IPS-18c (cell line): ENCODE data around the gene PIEZO1.

Experiments used
- H3K4me3 ChIP-seq: 2 replicates; pipeline ENCODE4 v1.7.0; 2013; ENCODE audit warnings: low read depth, mild to moderate bottlenecking, low read length, moderate library complexity; ENCODE audit not compliant: insufficient read depth
- H3K9me3 ChIP-seq: one replicate; pipeline ENCODE4 v1.6.1; 2013; ENCODE audit warnings: mild to moderate bottlenecking, low read length, moderate library complexity; ENCODE audit not compliant: control insufficient read depth, insufficient read depth

PIEZO1 gene

DNA sequence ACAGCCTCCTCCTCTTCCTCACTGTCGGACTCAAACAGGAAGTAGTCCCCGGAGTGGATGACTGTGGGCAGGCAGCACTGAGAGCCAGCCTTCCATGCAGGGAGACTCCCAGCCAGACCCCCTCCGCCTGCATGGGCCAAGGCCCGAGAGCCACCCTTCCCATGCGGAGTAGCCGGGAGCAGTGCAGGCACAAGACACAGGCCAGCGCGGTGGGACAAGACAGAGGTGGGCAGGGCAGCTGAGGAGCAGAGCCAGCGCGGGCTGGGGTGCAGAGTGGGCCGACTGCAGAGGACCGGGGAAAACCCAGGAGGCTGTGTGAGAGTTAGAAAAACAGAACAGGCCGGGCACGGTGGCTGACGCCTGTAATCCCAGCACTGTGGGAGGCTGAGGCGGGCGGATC, 61.1 kb downstream of the PIEZO1 start:
- H3K4me3 ChIP-seq = no peak overlapping the region
- H3K9me3 ChIP-seq = no peaks in the 10 kb centered on the region

DNA sequence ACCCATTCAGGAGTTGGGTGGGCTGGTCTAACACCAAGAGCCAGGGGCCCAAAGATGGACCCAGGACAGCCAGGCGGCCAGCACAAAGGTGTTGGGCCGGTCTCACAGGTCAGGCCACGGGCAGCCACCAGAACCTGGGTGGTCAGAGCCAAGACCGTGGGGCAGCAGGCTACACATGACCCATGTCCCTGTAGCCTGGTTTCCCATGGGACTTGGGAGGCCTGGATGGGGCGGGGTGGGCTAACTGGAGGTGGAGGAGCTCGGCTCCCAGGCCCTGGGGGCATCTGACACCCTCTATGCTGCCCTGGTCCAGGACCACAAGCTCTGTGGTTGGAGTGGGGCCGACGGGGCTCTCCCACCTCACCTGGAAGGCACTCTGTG, 61.5 kb downstream of the PIEZO1 start:
- Histone ChIP-seq H3K9me3 (no peaks in the 10 kb centered on the region), H3K4me3 (no peak overlapping the region)

DNA sequence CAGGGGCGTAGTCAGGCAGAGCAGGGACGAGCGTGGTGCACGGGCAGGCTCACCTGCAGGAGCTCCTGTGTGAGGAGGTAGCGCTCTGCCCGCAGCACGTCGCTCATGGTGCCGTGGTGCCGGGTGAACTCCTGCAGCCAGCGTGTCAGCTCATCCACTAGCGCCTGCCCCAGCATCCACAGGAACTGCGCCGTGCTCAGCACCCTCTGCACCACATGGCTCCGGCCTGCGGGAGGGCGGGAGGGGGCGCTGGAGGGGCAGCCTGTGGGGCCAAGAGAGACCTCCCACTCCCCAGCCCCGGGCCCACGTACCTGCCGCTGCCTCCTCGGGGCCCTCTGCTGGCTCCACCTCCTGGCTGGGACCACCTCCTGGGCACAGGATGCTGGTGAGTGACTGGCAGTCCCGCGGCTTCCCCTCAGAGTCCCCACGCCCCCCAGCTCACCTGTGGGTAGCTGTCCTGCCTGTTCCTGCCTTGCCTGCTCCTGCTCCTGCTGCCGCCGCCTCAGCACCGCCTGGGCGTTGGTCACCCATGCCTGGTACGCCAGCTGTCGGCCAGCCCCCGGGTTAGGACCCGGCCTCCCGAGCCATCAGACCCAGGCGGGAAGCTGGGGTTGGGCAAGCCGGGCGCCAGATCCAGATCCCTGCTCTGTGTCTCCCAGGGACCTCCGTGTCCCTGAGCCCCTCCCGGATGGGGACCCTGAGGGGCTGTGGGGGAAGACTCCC, 62.1 kb downstream of the PIEZO1 start:
- Histone ChIP-seq H3K9me3 (no peaks in the 10 kb centered on the region), H3K4me3 (no peak overlapping the region)

DNA sequence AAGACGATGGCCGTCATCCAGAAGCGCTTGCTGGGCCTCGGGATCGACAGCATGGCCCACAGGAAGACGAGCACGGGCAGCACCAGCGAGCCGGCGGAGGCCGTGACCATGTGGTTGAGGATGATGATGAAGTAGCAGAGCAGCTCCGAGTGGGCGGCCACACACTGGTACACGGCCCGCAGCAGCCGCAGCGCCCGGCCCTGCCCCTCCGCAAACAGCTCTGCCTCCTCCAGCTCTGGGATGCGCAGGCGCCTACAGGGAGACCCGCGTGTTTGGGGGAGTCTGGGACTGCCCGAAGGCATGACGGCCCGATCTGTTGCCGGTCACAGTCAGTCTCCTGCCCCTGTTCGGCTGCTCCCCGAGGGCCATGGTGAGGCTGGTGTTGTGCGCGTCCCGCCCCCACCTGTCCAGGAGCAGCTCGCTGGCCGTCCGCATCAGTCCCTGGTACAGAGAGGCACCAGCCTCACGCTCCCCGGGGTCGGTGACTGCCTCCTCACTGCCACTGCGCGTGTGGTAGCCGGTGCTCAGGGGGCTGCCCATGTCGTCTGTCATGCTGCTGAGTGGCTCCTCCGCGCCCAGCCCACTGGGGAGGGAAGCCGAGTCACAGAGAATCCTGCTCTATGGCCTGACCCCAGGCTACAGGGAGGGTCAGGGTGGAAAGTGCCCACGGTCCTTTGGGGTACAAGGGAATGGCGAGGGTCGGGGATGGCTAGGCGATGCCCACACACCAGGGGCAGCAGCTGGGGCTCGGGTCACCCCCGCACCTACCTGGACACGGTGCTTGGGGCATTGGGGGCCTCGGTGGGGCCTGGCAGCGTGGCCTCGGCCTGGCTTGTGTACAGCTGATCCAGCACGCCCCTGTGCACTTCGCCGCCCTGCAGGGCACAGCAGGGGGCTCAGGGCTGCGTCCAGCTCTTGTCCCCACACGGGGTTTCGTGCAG, 62.9 kb downstream of the PIEZO1 start:
- H3K9me3 ChIP-seq = no peaks in the 10 kb centered on the region

DNA sequence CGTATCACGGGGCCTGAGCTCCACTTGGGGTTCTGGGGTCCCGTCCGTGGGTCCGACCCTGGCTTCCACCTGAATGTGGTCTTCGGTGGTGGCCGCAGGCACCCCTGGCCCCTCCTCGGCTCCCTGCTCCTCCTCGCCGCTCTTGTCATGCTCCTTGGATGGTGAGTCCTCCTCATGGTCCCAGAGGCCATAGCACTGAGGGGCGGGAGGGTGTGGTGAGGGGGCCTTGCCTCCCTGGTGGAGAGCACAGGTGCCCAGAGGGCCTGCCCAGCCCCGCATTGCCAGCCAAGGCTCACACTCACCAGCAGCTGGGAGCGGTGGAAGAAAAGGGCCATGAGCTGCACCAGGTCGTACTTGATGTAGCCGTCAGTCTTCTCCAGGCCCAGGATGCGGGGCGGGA, 63.8 kb downstream of the PIEZO1 start:
- H3K9me3 ChIP-seq = no peaks in the 10 kb centered on the region

More for the DNA sequence above, 62.9 kb downstream of the PIEZO1 start:
- H3K4me3 ChIP-seq = no peak overlapping the region

DNA sequence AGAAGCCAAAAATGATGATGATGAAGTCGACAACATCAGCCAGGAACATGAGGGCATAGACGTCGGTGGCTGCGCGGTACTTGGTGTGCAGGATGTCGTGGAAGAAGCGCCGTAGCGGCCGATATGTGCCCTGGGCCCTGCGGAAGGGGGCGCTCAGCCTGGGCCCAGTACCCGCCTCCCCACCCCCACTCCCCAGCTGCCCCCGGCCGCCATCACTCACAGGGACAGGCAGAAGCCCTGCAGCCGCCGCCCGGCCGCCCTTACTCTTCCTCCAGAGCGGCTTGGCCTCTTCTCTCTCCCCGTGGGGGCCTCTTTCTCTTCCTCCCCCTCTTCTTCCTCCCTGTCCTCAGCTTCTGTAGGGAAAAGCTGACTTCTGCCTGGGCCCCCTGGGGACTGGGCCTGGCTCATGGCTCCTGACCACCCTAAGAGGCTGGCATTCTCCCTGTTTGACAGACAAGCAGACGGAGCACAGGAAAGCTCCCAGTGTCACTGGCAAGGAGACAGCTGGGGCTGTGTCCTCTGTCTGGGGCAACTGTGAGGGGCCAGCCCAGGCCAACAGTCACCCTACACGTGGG, 64.5 kb downstream of the PIEZO1 start:
- Histone ChIP-seq H3K4me3 (no peak overlapping the region), H3K9me3 (no peaks in the 10 kb centered on the region)

More for the DNA sequence above, 63.8 kb downstream of the PIEZO1 start:
- H3K4me3 ChIP-seq = no peak overlapping the region

DNA sequence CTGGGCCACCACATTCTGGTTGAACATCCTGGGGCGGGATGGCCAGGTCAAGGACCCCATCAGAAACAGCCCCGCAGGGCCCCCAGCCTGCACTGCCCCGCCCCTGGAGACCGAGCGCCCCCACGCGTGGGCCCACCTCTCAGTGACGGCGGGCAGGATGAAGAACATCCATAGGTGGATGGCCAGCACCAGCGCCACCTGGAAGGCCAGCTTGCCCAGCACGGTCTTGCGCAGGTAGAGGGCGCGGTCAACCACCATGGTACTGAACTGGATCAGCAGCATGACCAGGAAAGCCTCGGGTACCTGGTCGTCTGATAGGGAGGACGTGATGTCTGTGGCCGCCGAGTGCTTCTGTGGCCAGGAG, 65.1 kb downstream of the PIEZO1 start:
- Histone ChIP-seq H3K9me3 (no peaks in the 10 kb centered on the region), H3K4me3 (no peak overlapping the region)

DNA sequence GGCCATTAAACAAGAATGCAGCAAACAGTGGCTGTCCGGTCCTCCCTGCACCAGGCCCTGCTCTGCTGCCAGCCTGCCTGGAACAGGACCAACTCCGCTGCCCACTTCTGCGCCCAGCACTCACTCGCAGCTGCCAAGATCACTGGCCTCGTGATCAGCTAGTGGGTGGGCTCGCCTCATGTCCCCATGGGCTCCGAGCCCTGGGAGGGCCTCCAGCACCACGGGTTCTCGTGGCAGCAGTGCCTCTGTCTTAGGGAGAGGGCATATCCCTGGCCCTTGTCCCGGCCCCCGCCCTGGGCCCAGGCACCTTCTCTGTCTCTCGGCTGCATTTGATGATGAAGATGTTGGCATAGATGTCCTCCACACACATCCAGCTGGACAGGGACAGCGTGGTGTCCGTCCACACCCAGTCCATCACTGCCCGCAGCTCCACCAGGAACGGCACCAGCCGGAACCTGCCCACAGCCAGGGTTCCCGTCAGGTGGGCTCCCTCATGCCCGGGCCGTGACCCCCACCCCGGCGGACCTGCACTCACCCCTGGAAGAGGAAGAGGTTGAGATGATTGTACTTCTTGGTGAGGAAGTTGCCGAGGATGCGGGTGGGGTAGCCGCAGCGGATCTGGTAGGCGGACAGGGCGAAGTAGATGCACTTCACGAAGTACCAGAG, 65.6 kb downstream of the PIEZO1 start:
- Histone ChIP-seq H3K4me3 (no peak overlapping the region), H3K9me3 (no peaks in the 10 kb centered on the region)

DNA sequence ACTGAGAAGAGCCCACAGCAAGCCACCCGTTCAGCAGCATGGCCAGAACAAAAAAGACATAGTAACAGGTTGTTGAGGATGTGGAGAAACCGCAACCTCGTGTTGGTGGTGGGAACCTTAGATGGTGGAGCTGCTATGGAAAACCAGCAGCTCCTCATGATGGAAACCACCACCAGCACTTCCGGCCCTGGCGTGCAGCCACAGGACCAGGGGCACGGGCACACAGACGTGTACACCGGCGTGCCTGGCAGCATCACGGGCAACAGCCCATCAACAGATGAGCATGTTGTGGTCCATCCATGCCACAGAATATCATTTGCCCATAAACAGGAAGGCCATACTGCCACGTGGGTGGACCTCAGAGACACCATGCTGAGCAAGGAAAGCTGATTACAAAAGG, 66.8 kb downstream of the PIEZO1 start:
- no peaks in the 10 kb centered on the region for H3K9me3 ChIP-seq

DNA sequence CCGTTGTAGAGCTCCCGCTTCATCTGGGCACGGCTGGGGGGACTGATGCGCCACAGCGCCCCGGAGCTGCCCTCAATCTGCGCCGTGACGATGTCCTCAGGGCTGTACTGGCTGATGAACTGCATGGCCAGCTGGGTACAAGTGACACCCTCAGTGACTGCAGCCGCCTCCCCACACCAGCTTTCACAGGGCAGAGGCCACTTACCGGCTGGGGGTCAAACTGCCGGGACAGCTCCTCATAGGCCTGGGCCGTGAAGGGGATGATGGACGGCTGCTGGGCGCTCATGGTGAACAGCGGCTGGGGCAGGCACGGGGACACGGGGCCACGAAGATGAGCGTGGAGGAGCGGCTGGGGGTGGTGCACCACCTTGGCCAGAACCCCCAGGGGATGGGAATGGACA, 68.4 kb downstream of the PIEZO1 start:
- Histone ChIP-seq H3K9me3 (no peaks in the 10 kb centered on the region), H3K4me3 (no peak overlapping the region)

More for the DNA sequence above, 66.8 kb downstream of the PIEZO1 start:
- no peak overlapping the region for H3K4me3 ChIP-seq

DNA sequence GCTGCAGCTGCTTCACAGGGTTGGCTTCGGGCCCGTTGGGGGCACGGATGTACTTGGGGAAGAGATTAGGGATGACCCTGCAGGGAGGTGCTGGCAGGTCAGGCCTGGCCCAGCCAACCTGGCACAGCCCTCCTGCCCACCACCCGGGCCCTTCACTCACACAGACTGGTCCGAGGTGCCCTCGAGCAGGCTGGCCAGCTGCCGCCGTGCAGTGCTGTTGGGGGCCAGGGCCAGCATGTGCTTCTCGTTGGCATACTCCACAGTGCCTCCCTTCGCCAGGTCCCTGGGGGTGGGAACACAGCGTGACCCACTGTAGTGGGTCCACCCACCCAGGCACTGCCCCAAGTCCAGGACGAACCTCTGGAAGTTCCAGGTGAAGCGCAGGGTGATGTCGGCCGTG, 68.8 kb downstream of the PIEZO1 start:
- Histone ChIP-seq H3K9me3 (no peaks in the 10 kb centered on the region), H3K4me3 (no peak overlapping the region)

DNA sequence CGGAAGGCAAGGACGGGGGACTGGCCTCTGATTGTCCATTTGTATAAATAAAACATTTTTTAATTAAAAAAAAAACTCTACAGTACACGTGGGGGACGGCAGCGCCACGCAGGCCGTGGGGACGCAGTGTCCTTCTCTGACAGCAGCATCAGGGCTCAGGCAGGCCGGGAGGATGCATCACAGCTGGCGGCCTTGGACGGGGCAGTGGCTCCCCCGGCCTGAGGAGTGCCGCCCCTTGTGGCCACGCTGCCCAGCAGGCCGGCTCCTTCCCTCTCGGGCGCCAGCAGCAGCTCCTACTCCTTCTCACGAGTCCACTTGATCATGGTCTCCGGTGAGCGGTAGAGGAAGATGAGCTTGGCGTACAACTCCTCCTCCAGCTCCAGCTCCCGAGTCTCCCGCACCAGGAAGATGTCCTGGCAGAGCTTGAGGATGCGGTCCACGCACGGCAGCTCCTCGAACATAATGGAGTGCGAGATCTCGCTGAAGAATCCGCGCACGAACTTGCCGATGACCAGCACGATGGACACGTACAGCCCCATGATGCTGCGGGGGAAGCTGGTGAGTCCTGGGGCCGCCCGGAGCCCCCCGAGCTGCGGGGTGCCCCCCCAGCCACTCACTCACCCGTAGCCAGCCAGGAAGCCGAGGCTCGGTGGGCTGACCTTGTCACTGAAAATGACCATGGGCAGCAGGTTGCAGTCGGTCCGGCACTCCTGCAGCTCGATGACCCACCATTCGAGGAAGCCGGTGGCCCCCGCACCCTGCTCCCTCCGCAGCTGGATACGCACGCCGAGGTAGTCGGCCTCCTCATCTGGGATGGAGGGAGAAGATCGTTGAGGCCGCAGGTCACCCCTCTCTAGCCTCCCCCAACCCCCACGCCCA, 69.5 kb downstream of the PIEZO1 start:
- H3K4me3 ChIP-seq = no peak overlapping the region
- H3K9me3 ChIP-seq = no peaks in the 10 kb centered on the region

DNA sequence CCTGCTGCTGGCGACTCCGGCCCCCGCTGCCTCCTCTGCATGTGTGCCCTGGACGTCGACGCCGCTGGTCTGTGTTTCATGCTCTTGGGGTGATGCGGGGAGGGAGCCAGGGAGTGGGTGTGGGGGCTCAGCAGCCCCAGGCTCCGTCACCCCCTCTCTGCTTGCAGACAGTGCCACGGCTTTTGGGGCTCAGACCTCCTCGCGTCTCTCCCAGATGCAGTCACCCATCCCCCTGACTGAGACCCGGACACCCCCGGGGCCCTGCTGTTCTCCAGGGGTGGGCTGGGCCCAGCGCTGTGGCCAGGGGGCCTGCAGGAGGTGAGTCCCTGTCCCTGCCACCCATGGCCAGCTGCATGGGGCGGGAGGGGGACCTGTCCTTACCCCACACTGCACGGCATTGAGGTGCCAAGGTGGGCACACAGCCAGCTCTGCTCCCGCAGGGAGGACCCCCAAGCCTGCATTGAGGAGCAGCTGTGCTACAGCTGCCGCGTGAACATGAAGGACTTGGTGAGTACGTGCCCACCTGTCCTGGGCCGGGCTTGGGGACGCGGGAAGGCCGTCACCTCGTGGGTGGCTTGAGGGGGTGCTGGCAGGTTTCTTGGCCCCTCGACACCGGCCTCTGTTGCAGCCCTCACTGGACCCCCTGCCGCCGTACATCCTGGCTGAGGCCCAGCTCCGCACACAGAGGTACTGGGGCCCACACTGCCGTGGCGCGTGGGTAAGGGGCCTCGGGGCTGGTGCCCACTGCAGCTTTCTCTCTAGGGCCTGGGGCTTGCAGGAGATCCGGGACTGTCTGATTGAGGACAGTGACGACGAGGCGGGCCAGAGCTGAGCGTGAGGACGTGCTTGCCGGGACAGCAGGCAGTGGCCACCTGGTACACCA, 70.4 kb downstream of the PIEZO1 start:
- no peak overlapping the region for H3K4me3 ChIP-seq
- no peaks in the 10 kb centered on the region for H3K9me3 ChIP-seq

DNA sequence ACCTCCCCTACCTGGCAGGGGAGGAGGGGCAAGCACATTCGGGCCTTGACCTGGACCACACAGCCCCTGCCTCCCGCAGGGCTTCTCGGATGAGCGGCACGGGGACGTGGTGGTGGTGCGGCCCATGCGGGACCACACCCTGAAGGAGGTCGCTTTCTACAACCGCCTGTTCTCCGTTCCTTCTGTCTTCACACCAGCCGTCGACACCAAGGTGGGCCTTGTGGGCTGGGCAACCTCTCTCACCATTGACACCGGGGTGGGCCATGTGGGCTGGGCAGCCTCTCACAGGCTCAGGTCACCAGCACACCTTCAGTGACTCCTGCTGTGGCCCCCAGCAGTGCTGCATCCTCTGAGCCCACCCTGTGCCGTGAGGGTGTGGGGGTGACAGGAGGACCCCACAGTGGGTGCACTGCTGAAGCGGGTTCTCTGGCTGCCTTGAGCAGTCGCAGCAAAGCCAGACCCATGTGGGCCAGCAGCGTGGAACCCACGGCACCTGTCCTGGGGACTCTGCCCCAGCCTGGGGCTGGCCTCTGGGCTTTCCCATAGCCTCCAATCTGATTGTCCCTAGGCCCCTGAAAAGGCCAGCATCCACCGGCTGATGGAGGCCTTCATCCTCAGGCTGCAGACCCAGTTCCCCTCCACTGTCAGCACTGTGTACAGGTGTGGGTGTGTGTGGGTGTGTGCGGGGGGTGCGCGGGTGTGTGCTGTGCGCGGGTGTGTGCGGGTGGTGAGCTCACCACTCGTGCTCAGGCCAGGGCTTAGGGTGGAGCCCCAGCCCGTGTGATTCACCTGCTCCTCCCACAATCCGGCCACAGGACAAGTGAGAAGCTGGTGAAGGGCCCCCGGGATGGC, 71.2 kb downstream of the PIEZO1 start:
- H3K9me3 ChIP-seq = no peaks in the 10 kb centered on the region

DNA sequence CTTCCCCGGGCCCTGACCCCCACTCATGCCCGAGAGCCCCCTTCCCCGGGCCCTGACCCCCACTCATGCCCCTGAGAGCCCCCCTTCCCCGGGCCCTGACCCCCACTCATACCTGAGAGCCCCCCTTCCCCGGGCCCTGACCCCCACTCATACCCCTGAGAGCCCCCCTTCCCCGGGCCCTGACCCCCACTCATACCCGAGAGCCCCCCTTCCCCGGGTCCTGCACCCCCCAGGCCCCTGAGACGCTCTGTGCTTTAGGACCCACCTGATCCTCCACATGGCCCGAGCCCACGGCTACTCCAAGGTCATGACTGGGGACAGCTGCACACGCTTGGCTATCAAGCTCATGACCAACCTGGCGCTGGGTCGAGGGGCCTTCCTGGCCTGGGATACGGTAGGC, 72.0 kb downstream of the PIEZO1 start:
- Histone ChIP-seq H3K4me3 (no peak overlapping the region), H3K9me3 (no peaks in the 10 kb centered on the region)

More for the DNA sequence above, 71.2 kb downstream of the PIEZO1 start:
- H3K4me3 ChIP-seq = no peak overlapping the region
